GM19035 (cell line): ENCODE measurements around the gene MPO.

ENCODE experiments used
- ATAC-seq: cut with Tn5 transposase; IDR thresholded peaks from one replicate; pipeline ENCODE4 v1.9.1; 2021; ENCODE audit not compliant: unreplicated experiment

MPO gene

GRCh38 chr17:58235821-58236220 lies 44.9 kb downstream of the MPO start:
- ATAC-seq = no peak

- no peak for ATAC-seq
These were observed 46.2 kb downstream of the MPO start for GRCh38 chr17:58234512-58234911.

- ATAC-seq = no peak
These were observed 47.2 kb downstream of the MPO start for GRCh38 chr17:58233543-58233942.

- ATAC-seq = peak; percentile 64
These were observed 48.0 kb downstream of the MPO start for GRCh38 chr17:58232707-58233156.

GRCh38 chr17:58231641-58232040 lies 49.1 kb downstream of the MPO start:
- no peak for ATAC-seq

- ATAC-seq = no peak
These were observed 50.9 kb downstream of the MPO start for GRCh38 chr17:58229881-58230280.

- ATAC-seq = no peak
These were observed 51.4 kb downstream of the MPO start for GRCh38 chr17:58229384-58229783.

- no peak for ATAC-seq
These were observed 52.1 kb downstream of the MPO start for GRCh38 chr17:58228679-58229078.

GRCh38 chr17:58227733-58228132 lies 53.0 kb downstream of the MPO start:
- ATAC-seq = no peak

GRCh38 chr17:58224315-58224714 lies 56.4 kb downstream of the MPO start:
- ATAC-seq = no peak
